Measurements from ENCODE around the gene B3GNT5.

DNA sequence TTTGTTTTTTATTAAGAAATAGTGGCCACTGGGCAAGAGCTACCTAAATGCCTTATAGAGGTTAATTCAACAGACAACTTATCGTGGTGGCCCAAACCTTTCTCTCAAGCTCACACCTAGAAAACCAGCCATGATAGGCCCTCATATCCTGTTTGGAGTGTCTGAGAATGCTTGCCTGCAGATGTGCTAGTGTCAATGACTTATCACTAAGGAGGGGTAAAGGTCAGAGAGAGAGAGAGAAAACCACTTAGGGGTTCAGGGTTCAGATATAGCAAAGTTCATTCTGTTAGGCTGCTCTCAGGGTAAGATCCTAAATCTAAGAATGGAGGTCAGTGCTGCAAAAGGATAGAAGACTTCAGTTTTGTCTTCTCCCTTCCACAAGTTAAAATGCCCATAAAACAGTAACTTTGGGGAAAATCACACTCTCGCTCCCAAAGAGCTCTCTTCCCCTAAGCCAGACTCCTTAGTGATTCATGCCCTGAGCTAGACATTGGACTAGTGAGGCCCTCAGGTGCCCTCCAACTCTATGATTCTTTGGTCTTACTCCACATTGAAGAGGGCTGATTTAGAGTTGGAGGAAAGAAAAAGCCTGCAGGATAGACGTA, 30.3 kb upstream of the B3GNT5 start:
- no peak for TF ChIP-seq MYC (IDR thresholded peaks at IDR 0.05; ENCODE audit: low read depth, low read length)
- TF ChIP-seq, protein P1, sequence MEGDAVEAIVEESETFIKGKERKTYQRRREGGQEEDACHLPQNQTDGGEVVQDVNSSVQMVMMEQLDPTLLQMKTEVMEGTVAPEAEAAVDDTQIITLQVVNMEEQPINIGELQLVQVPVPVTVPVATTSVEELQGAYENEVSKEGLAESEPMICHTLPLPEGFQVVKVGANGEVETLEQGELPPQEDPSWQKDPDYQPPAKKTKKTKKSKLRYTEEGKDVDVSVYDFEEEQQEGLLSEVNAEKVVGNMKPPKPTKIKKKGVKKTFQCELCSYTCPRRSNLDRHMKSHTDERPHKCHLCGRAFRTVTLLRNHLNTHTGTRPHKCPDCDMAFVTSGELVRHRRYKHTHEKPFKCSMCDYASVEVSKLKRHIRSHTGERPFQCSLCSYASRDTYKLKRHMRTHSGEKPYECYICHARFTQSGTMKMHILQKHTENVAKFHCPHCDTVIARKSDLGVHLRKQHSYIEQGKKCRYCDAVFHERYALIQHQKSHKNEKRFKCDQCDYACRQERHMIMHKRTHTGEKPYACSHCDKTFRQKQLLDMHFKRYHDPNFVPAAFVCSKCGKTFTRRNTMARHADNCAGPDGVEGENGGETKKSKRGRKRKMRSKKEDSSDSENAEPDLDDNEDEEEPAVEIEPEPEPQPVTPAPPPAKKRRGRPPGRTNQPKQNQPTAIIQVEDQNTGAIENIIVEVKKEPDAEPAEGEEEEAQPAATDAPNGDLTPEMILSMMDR (IDR thresholded peaks at IDR 0.05; ENCODE audit: low read depth, low read length) = no peak
